ENCODE results near the gene UTF1.

Gene UTF1

GRCh38 chr10:133247681-133248333 lies 17.8 kb downstream of the UTF1 start:
- in situ Hi-C loops (cut with MboI; ENCODE audit: low sequenced_read_pairs): no loop called here
- Histone ChIP-seq H3K27me3 (ENCODE audit: low read depth) (no peaks in the 10 kb centered on the region), H3K4me1 (peaks cover 3% of the 10 kb centered on the region; the same call in 1 of the 2 replicates), H3K9me3 (no peaks in the 10 kb centered on the region), H3K36me3 (replicated peaks) (no peaks in the 10 kb centered on the region), H3K4me3 (no peak overlapping the region)
- no peak for DNase-seq (ENCODE audit: low spot score in 2 of 2)

GRCh38 chr10:133248334-133248715 lies 18.3 kb downstream of the UTF1 start:
- in situ Hi-C loops (cut with MboI; ENCODE audit: low sequenced_read_pairs): no loop called here
- Histone ChIP-seq H3K9me3 (no peaks in the 10 kb centered on the region), H3K4me3 (no peak overlapping the region), H3K4me1 (peaks cover 3% of the 10 kb centered on the region; the same call in 1 of the 2 replicates), H3K36me3 (replicated peaks) (no peaks in the 10 kb centered on the region), H3K27me3 (ENCODE audit: low read depth) (no peaks in the 10 kb centered on the region)
- no peak for DNase-seq (ENCODE audit: low spot score in 2 of 2)

GRCh38 chr10:133249094-133249780 lies 19.2 kb downstream of the UTF1 start:
- Histone ChIP-seq H3K36me3 (replicated peaks) (no peaks in the 10 kb centered on the region), H3K4me1 (peaks cover 3% of the 10 kb centered on the region; the same call in 1 of the 2 replicates), H3K9me3 (no peaks in the 10 kb centered on the region), H3K27me3 (ENCODE audit: low read depth) (no peaks in the 10 kb centered on the region), H3K4me3 (no peak overlapping the region)
- in situ Hi-C loops (cut with MboI; ENCODE audit: low sequenced_read_pairs): no loop called here
- peak in 1 of 2 experiments; percentile 28 for DNase-seq (ENCODE audit: low spot score in 2 of 2)

GRCh38 chr10:133249975-133250754 lies 20.1 kb downstream of the UTF1 start:
- Histone ChIP-seq H3K36me3 (replicated peaks) (no peaks in the 10 kb centered on the region), H3K27me3 (ENCODE audit: low read depth) (no peaks in the 10 kb centered on the region), H3K4me1 (peaks cover 3% of the 10 kb centered on the region; the same call in 1 of the 2 replicates), H3K4me3 (no peak overlapping the region), H3K9me3 (no peaks in the 10 kb centered on the region)
- in situ Hi-C loops (cut with MboI; ENCODE audit: low sequenced_read_pairs): no loop called here
- DNase-seq (ENCODE audit: low spot score in 2 of 2): no peak

GRCh38 chr10:133251388-133252222 lies 21.6 kb downstream of the UTF1 start:
- no peaks in the 10 kb centered on the region for H3K36me3 ChIP-seq (replicated peaks)
- no peak for DNase-seq (ENCODE audit: low spot score in 2 of 2)
- H3K4me1 ChIP-seq: no peaks in the 10 kb centered on the region
- in situ Hi-C loops (cut with MboI; ENCODE audit: low sequenced_read_pairs): no loop called here
- H3K27me3 ChIP-seq (ENCODE audit: low read depth): no peaks in the 10 kb centered on the region
- no peaks in the 10 kb centered on the region for H3K9me3 ChIP-seq
- H3K4me3 ChIP-seq: no peak overlapping the region

GRCh38 chr10:133252223-133252552 lies 22.2 kb downstream of the UTF1 start:
- Histone ChIP-seq H3K27me3 (ENCODE audit: low read depth) (no peaks in the 10 kb centered on the region), H3K4me1 (peaks cover 2% of the 10 kb centered on the region), H3K9me3 (no peaks in the 10 kb centered on the region), H3K4me3 (no peak overlapping the region), H3K36me3 (replicated peaks) (no peaks in the 10 kb centered on the region)
- DNase-seq (ENCODE audit: low spot score in 2 of 2): no peak
- in situ Hi-C loops (cut with MboI; ENCODE audit: low sequenced_read_pairs): no loop called here

GRCh38 chr10:133253361-133253955 lies 23.4 kb downstream of the UTF1 start:
- no peak for DNase-seq (ENCODE audit: low spot score in 2 of 2)
- Histone ChIP-seq H3K36me3 (replicated peaks) (no peaks in the 10 kb centered on the region), H3K27me3 (ENCODE audit: low read depth) (no peaks in the 10 kb centered on the region), H3K9me3 (no peaks in the 10 kb centered on the region), H3K4me3 (no peak overlapping the region), H3K4me1 (peaks cover 11% of the 10 kb centered on the region)
- in situ Hi-C loops (cut with MboI; ENCODE audit: low sequenced_read_pairs): no loop called here

- H3K4me1 ChIP-seq: peaks cover 11% of the 10 kb centered on the region
- H3K36me3 ChIP-seq (replicated peaks): no peaks in the 10 kb centered on the region
- no peaks in the 10 kb centered on the region for H3K9me3 ChIP-seq
- no peak for DNase-seq (ENCODE audit: low spot score in 2 of 2)
- in situ Hi-C loops (cut with MboI; ENCODE audit: low sequenced_read_pairs): no loop called here
- H3K4me3 ChIP-seq: no peak overlapping the region
- H3K27me3 ChIP-seq (ENCODE audit: low read depth): no peaks in the 10 kb centered on the region
These were observed 24.6 kb downstream of the UTF1 start for GRCh38 chr10:133254421-133255120.

- H3K4me1 ChIP-seq: peaks cover 11% of the 10 kb centered on the region
- DNase-seq (ENCODE audit: low spot score in 2 of 2): no peak
- no peak overlapping the region for H3K4me3 ChIP-seq
- no peaks in the 10 kb centered on the region for H3K36me3 ChIP-seq (replicated peaks)
- H3K9me3 ChIP-seq: no peaks in the 10 kb centered on the region
- H3K27me3 ChIP-seq (ENCODE audit: low read depth): no peaks in the 10 kb centered on the region
- in situ Hi-C loops (cut with MboI; ENCODE audit: low sequenced_read_pairs): no loop called here
These were observed 25.3 kb downstream of the UTF1 start for GRCh38 chr10:133255323-133255722.

- Histone ChIP-seq H3K9me3 (no peaks in the 10 kb centered on the region), H3K4me1 (peaks cover 15% of the 10 kb centered on the region), H3K27me3 (ENCODE audit: low read depth) (no peaks in the 10 kb centered on the region), H3K36me3 (replicated peaks) (no peaks in the 10 kb centered on the region), H3K4me3 (peak overlapping the region; percentile 14)
- in situ Hi-C loops (cut with MboI; ENCODE audit: low sequenced_read_pairs): no loop called here
- peak; percentile 51 to 82 for DNase-seq (ENCODE audit: low spot score in 2 of 2)
These were observed 27.6 kb downstream of the UTF1 start for GRCh38 chr10:133257489-133258065.

- in situ Hi-C loops (cut with MboI; ENCODE audit: low sequenced_read_pairs): no loop called here
- Histone ChIP-seq H3K36me3 (replicated peaks) (no peaks in the 10 kb centered on the region), H3K9me3 (no peaks in the 10 kb centered on the region), H3K4me1 (peaks cover 15% of the 10 kb centered on the region), H3K27me3 (ENCODE audit: low read depth) (no peaks in the 10 kb centered on the region), H3K4me3 (no peak overlapping the region)
- no peak for DNase-seq (ENCODE audit: low spot score in 2 of 2)
These were observed 28.2 kb downstream of the UTF1 start for GRCh38 chr10:133258066-133258817.
